IMR-90 (cell line): ENCODE data around the gene LRSAM1. TPM values are rescaled to one million over a fixed set of nuclear protein-coding genes. Genes with fewer than 3 reads are reported as not detected.
A peak's percentile ranks its signal among the peaks of the same experiment; 100 is the strongest.

Experiments
- ATAC-seq: fragments of 200-7000 bp; cut with Tn5 transposase; 2 replicates; pipeline ENCODE4 v1.9.1; 2020; ENCODE audit warnings: low read depth, mild to moderate bottlenecking, moderate library complexity
- BruUV-seq: library from RNA; stranded (reverse); fragments of 400-500 nt; replicated peaks from 2 replicates; lab custom pipeline; 2021; lab: Mats Ljungman, UMichigan
- CTCF ChIA-PET: fragments of 300-600 bp; formaldehyde crosslinking; extraction: SDS; loops from one replicate; lab custom pipeline; 2021; ENCODE audit warnings: antibody characterized with exemption; lab: Yijun Ruan, JAX
- POLR2A ChIA-PET: fragments of 300-600 bp; sonication (Branson Sonifier 250); formaldehyde crosslinking; loops from one replicate; lab custom pipeline; 2022; ENCODE audit warnings: antibody characterized with exemption; ENCODE audit not compliant: unreplicated experiment; lab: Charles Lee
- DNase-seq: peaks from one replicate; pipeline ENCODE4 v3.0.0; 2013
- H2AFZ ChIP-seq: replicated peaks from 2 replicates; pipeline ENCODE3; 2013; ENCODE audit warnings: low read length, mild to moderate bottlenecking; ENCODE audit not compliant: poor library complexity
- H2AK5ac ChIP-seq: 2 replicates; pipeline ENCODE4 v1.6.1; 2013; ENCODE audit warnings: low read depth, low read length, inconsistent platforms
- H2AK9ac ChIP-seq: replicated peaks from 2 replicates; pipeline ENCODE3; 2013; ENCODE audit warnings: mild to moderate bottlenecking, low read depth, low read length, moderate library complexity; ENCODE audit not compliant: poor library complexity
- H2BK120ac ChIP-seq: 2 replicates; pipeline ENCODE4 v1.6.1; 2013; ENCODE audit warnings: low read depth, low read length, inconsistent platforms
- H2BK15ac ChIP-seq: 3 replicates; pipeline ENCODE4 v1.6.1; 2013; ENCODE audit warnings: low read depth, low read length, inconsistent platforms
- H2BK20ac ChIP-seq: 2 replicates; pipeline ENCODE4 v1.6.1; 2013; ENCODE audit warnings: low read depth, mild to moderate bottlenecking, inconsistent platforms, low read length, moderate library complexity
- H2BK5ac ChIP-seq: 2 replicates; pipeline ENCODE4 v1.6.1; 2013; ENCODE audit warnings: mild to moderate bottlenecking, low read depth, low read length, inconsistent platforms; ENCODE audit not compliant: poor library complexity, severe bottlenecking
- H3K14ac ChIP-seq: replicated peaks from 2 replicates; pipeline ENCODE4 v1.6.1; 2013; ENCODE audit warnings: low read depth, low read length, inconsistent platforms
- H3K18ac ChIP-seq: 2 replicates; pipeline ENCODE4 v1.6.1; 2013; ENCODE audit warnings: low read depth, low read length, control low read depth
- H3K23ac ChIP-seq: 2 replicates; pipeline ENCODE4 v1.6.1; 2013; ENCODE audit warnings: low read depth, low read length, inconsistent platforms
- H3K27ac ChIP-seq: 2 replicates; pipeline ENCODE4 v1.5.1; 2013; ENCODE audit warnings: mild to moderate bottlenecking, control low read depth, low read length; ENCODE audit not compliant: insufficient read depth
- H3K27me3 ChIP-seq: 2 replicates; pipeline ENCODE4 v1.6.1; 2013; ENCODE audit warnings: low read length; ENCODE audit not compliant: control insufficient read depth, insufficient read depth
- H3K36me3 ChIP-seq: 2 replicates; pipeline ENCODE4 v1.6.1; 2013; ENCODE audit warnings: low read length, mixed read lengths; ENCODE audit not compliant: control insufficient read depth, insufficient read depth
- H3K4ac ChIP-seq: 2 replicates; pipeline ENCODE4 v1.6.1; 2013; ENCODE audit warnings: low read depth, low read length, inconsistent platforms
- H3K4me1 ChIP-seq: 2 replicates; pipeline ENCODE4 v1.6.1; 2013; ENCODE audit warnings: low read length, mixed read lengths; ENCODE audit not compliant: control insufficient read depth, insufficient read depth
- H3K4me2 ChIP-seq: 2 replicates; pipeline ENCODE4 v1.6.1; 2013; ENCODE audit warnings: low read depth, mild to moderate bottlenecking, control low read depth, low read length, moderate library complexity
- H3K4me3 ChIP-seq: 2 replicates; pipeline ENCODE4 v1.5.1; 2013; ENCODE audit warnings: low read depth, mild to moderate bottlenecking, control low read depth, low read length, moderate library complexity; ENCODE audit not compliant: insufficient read depth
- H3K56ac ChIP-seq: 2 replicates; pipeline ENCODE4 v1.6.1; 2013; ENCODE audit warnings: low read length, inconsistent platforms; ENCODE audit not compliant: insufficient read depth; ENCODE audit errors: extremely low read depth
- H3K79me1 ChIP-seq, 2 experiments: 2 replicates each; pipeline ENCODE4 v1.6.1; 2013; ENCODE audit warnings: low read length in 2 of 2, inconsistent platforms in 1 of 2, low read depth in 1 of 2
- H3K9ac ChIP-seq: 2 replicates; pipeline ENCODE4 v1.6.1; 2013; ENCODE audit warnings: low read depth, low read length, control low read depth
- H3K9me1 ChIP-seq: 2 replicates; pipeline ENCODE4 v1.6.1; 2013; ENCODE audit warnings: low read length, inconsistent platforms; ENCODE audit not compliant: insufficient read depth
- H3K9me3 ChIP-seq: 2 replicates; pipeline ENCODE4 v1.6.1; 2013; ENCODE audit warnings: low read length; ENCODE audit not compliant: control insufficient read depth, insufficient read depth
- H4K20me1 ChIP-seq: 2 replicates; pipeline ENCODE4 v1.6.1; 2013; ENCODE audit warnings: low read length, inconsistent platforms; ENCODE audit not compliant: insufficient read depth
- H4K5ac ChIP-seq: 2 replicates; pipeline ENCODE4 v1.6.1; 2013; ENCODE audit warnings: mild to moderate bottlenecking, low read depth, low read length, control low read depth
- H4K8ac ChIP-seq, 2 experiments: 2 replicates each; pipeline ENCODE4 v1.6.1; 2013; ENCODE audit warnings: low read depth in 2 of 2, low read length in 2 of 2, control low read depth in 1 of 2, inconsistent platforms in 1 of 2
- H4K91ac ChIP-seq: 2 replicates; pipeline ENCODE4 v1.6.1; 2013; ENCODE audit warnings: low read depth, low read length, inconsistent platforms; ENCODE audit not compliant: insufficient read depth
- BHLHE40 ChIP-seq: fragments of 150-350 bp; IDR thresholded peaks from 2 replicates; pipeline ENCODE4 v1.6.1; 2016; ENCODE audit warnings: mild to moderate bottlenecking, low read depth, low read length
- CEBPB ChIP-seq: IDR thresholded peaks from 2 replicates; pipeline ENCODE4 v1.6.1; 2012; ENCODE audit warnings: low read depth, low read length, improper control_type of control experiment
- CHD1 ChIP-seq: IDR thresholded peaks from 2 replicates; pipeline ENCODE4 v1.6.1; 2012; ENCODE audit warnings: low read depth, low read length, improper control_type of control experiment
- FOS ChIP-seq: fragments of 150-350 bp; IDR thresholded peaks from 2 replicates; pipeline ENCODE4 v1.6.1; 2016; ENCODE audit warnings: low read depth, low read length
- MAFK ChIP-seq: IDR thresholded peaks from 2 replicates; pipeline ENCODE4 v1.6.1; 2012; ENCODE audit warnings: low read depth, low read length, improper control_type of control experiment
- MAZ ChIP-seq: IDR thresholded peaks from 2 replicates; pipeline ENCODE4 v1.6.1; 2012; ENCODE audit warnings: low read depth, mild to moderate bottlenecking, low read length, improper control_type of control experiment, moderate library complexity, borderline replicate concordance
- MXI1 ChIP-seq: IDR thresholded peaks from 2 replicates; pipeline ENCODE4 v1.6.1; 2012; ENCODE audit warnings: low read depth, mild to moderate bottlenecking, low read length, moderate library complexity, borderline replicate concordance
- NFE2L2 ChIP-seq: fragments of 150-350 bp; IDR thresholded peaks from 2 replicates; pipeline ENCODE4 v1.6.1; 2016; ENCODE audit warnings: low read depth, mild to moderate bottlenecking, low read length
- POLR2A ChIP-seq: IDR thresholded peaks from 2 replicates; pipeline ENCODE4 v1.6.1; 2012; ENCODE audit warnings: mild to moderate bottlenecking, low read depth, low read length
- RAD21 ChIP-seq: IDR thresholded peaks from 2 replicates; pipeline ENCODE4 v1.6.1; 2012; ENCODE audit warnings: low read length, improper control_type of control experiment
- RCOR1 ChIP-seq: IDR thresholded peaks from 2 replicates; pipeline ENCODE4 v1.6.1; 2012; ENCODE audit warnings: mild to moderate bottlenecking, low read length, improper control_type of control experiment; ENCODE audit not compliant: insufficient replicate concordance
- RFX5 ChIP-seq: IDR thresholded peaks from 2 replicates; pipeline ENCODE4 v1.8.0; 2012; ENCODE audit warnings: low read depth, mild to moderate bottlenecking, low read length, moderate library complexity
- SMC3 ChIP-seq: fragments of 150-350 bp; IDR thresholded peaks from 2 replicates; pipeline ENCODE4 v1.6.1; 2016; ENCODE audit warnings: low read depth, mild to moderate bottlenecking, antibody characterized with exemption, low read length, moderate library complexity
- WGBS, 2 experiments: methylation state at CpG; one replicate each; pipeline versions ENCODE4 v1.1.5 to v1.1.7; 2013; ENCODE audit warnings: missing lambda C conversion rate in 2 of 2; ENCODE audit not compliant: insufficient read length in 1 of 2; ENCODE audit errors: extremely low coverage in 2 of 2; 5-methylcytosine and 5-hydroxymethylcytosine counted together
- dilution Hi-C: fragments of 300-500 bp; cut with HindIII; formaldehyde crosslinking; loops from one replicate; pipeline ENCODE4 v1.14.3; 2018; ENCODE audit warnings: low sequenced_read_pairs; ENCODE audit not compliant: unreplicated experiment
- in situ Hi-C: fragments of 300-500 bp; cut with MboI; formaldehyde crosslinking; loops from 3 replicates; pipeline ENCODE4 v1.14.3; 2019; ENCODE audit warnings: low sequenced_read_pairs, inconsistent platforms, mixed read lengths
- intact Hi-C: fragments of 100-400 bp; cut with micrococcal nuclease; formaldehyde crosslinking; loops from 2 replicates; pipeline ENCODE4 v1.10.0; 2022
- polyA plus RNA-seq, 3 experiments: library from polyadenylated mRNA; depleted of rRNA; stranded (reverse); fragments of >200 nt; gene quantifications; 2 replicates each; pipeline ENCODE4 v1.2.3, GENCODE V29; 2012; ENCODE audit warnings: low replicate concordance in 1 of 3
- total RNA-seq: library from RNA; depleted of rRNA; stranded (reverse); fragments of >200 nt; gene quantifications from 2 replicates; pipeline ENCODE4 v1.2.3, GENCODE V29; 2012
- TF ChIP-seq, protein P1 (sequence below): conservative IDR thresholded peaks from 2 replicates; pipeline ENCODE4 v1.5.1; 2012; ENCODE audit warnings: mild to moderate bottlenecking, low read depth, low read length, improper control_type of control experiment
- TF ChIP-seq, protein P2 (sequence below): fragments of 150-350 bp; IDR thresholded peaks from 2 replicates; pipeline ENCODE4 v1.6.1; 2017; ENCODE audit warnings: mild to moderate bottlenecking, antibody characterized with exemption, low read length, low read depth
- TF ChIP-seq, protein P3 (sequence below): fragments of 150-350 bp; IDR thresholded peaks from 2 replicates; pipeline ENCODE4 v1.6.1; 2016; ENCODE audit warnings: low read depth, mild to moderate bottlenecking, low read length, moderate library complexity, borderline replicate concordance

LRSAM1 gene
- total and polyA plus RNA-seq, 2 of the 4 experiments (the other 2 are of a cell fraction) = 3.0 to 9.3 TPM

DNA sequence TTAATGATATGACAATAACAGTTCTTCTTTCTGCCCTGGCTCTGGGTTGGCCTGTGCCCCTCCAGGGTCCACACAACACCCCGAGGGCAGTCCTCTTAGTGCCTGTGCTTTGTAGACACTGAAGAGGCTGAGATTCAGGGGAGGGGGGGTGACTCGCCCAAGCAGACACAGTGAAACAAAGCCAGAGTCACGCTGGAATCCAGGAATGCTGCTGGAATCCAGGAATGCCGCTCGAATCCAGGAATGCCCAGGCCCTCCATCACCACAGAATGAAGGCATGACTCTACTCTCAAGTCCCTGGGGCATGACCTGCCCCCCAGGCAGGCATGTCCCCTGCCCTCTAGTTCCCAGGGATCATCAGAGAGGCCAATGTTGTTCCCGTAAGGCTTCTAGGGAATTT lies 73.1 kb downstream of the LRSAM1 start:
- Histone ChIP-seq H2BK5ac (peak overlapping the region; percentile 78), H3K4me3 (no peak overlapping the region), H3K14ac (peak overlapping the region; percentile 78), H3K4ac (peak overlapping the region; percentile 91), H3K18ac (peak overlapping the region; percentile 70), H2BK15ac (peak overlapping the region; percentile 71; the same call in 1 of the 3 replicates), H3K56ac (no peak overlapping the region; the same call in 1 of the 2 replicates), H3K27ac (peak overlapping the region; percentile 84), H3K79me1 (peaks cover 49 to 91% of the 10 kb centered on the region in 2 experiments), H2AK5ac (peak overlapping the region; percentile 87), H4K91ac (peak overlapping the region; percentile 61), H4K5ac (peak overlapping the region; percentile 66), H2AK9ac (peak overlapping the region; percentile 80), H4K8ac (peak overlapping the region; percentile 52 to 69; a peak in 3 of 4 replicates), H3K4me2 (no peak overlapping the region), H3K27me3 (no peaks in the 10 kb centered on the region), H3K4me1 (peaks cover 43% of the 10 kb centered on the region), H3K23ac (peak overlapping the region; percentile 79), H3K9ac (0 out of 2 replicates have a peak overlapping the region, but pooled peaks have one; percentile 9), H2BK120ac (peak overlapping the region; percentile 85), H2BK20ac (peak overlapping the region; percentile 87), H3K9me3 (peaks cover 6% of the 10 kb centered on the region), H3K9me1 (peaks cover 10% of the 10 kb centered on the region; the same call in 1 of the 2 replicates), H4K20me1 (peaks cover 30% of the 10 kb centered on the region), H2AFZ (peak overlapping the region; percentile 47), H3K36me3 (peaks cover 76% of the 10 kb centered on the region)
- intact Hi-C loops (no loop called here), in situ Hi-C loops (loop anchor here (5.0 kb wide), 1 partner anchor 48 kb away; no protein-coding TSS in a partner anchor), dilution Hi-C loops (no loop called here)
- TF ChIP-seq SMC3 (no peak), NFE2L2 (no peak), RAD21 (no peak), MAFK (no peak), BHLHE40 (no peak), RFX5 (no peak), POLR2A (no peak), MXI1 (no peak), RCOR1 (no peak), MAZ (no peak), CEBPB (no peak), FOS (no peak), CHD1 (no peak)
- TF ChIP-seq, protein P1, sequence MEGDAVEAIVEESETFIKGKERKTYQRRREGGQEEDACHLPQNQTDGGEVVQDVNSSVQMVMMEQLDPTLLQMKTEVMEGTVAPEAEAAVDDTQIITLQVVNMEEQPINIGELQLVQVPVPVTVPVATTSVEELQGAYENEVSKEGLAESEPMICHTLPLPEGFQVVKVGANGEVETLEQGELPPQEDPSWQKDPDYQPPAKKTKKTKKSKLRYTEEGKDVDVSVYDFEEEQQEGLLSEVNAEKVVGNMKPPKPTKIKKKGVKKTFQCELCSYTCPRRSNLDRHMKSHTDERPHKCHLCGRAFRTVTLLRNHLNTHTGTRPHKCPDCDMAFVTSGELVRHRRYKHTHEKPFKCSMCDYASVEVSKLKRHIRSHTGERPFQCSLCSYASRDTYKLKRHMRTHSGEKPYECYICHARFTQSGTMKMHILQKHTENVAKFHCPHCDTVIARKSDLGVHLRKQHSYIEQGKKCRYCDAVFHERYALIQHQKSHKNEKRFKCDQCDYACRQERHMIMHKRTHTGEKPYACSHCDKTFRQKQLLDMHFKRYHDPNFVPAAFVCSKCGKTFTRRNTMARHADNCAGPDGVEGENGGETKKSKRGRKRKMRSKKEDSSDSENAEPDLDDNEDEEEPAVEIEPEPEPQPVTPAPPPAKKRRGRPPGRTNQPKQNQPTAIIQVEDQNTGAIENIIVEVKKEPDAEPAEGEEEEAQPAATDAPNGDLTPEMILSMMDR = no peak
- TF ChIP-seq, protein P2, sequence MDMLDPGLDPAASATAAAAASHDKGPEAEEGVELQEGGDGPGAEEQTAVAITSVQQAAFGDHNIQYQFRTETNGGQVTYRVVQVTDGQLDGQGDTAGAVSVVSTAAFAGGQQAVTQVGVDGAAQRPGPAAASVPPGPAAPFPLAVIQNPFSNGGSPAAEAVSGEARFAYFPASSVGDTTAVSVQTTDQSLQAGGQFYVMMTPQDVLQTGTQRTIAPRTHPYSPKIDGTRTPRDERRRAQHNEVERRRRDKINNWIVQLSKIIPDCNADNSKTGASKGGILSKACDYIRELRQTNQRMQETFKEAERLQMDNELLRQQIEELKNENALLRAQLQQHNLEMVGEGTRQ = no peak
- TF ChIP-seq, protein P3, sequence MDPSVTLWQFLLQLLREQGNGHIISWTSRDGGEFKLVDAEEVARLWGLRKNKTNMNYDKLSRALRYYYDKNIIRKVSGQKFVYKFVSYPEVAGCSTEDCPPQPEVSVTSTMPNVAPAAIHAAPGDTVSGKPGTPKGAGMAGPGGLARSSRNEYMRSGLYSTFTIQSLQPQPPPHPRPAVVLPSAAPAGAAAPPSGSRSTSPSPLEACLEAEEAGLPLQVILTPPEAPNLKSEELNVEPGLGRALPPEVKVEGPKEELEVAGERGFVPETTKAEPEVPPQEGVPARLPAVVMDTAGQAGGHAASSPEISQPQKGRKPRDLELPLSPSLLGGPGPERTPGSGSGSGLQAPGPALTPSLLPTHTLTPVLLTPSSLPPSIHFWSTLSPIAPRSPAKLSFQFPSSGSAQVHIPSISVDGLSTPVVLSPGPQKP = no peak
- 78% methylated on average over 4 of the region's 6 CpGs; no CpG with 5 or more reads in 1 of the 2 experiments for WGBS, 2 experiments
- POLR2A ChIA-PET = no interaction called here
- ATAC-seq (no peak), DNase-seq (peak; percentile 56)
- BruUV-seq = no TSS peak
- CTCF ChIA-PET = no interaction called here
